K562 (cell line): Measurements from ENCODE around the gene NLE1. TPM values are rescaled to one million over a fixed set of nuclear protein-coding genes. Genes with fewer than 3 reads are reported as not detected.
A peak's percentile ranks its signal among the peaks of the same experiment; 100 is the strongest.

Experiments
- EGR1 ChIP-seq: fragments of 450-650 bp; conservative IDR thresholded peaks from 2 replicates; pipeline ENCODE4 v1.6.1; 2017; ENCODE audit warnings: mild to moderate bottlenecking
- FOXM1 ChIP-seq, 2 experiments: fragments of 450-650 bp in 1 of 2; sonication (generic) in 1 of 2; formaldehyde crosslinking in 1 of 2; IDR thresholded peaks; 2 replicates each; pipeline versions ENCODE4 v1.6.1 to v1.9.0; 2017 to 2022; ENCODE audit warnings: low read depth in 2 of 2, mild to moderate bottlenecking in 2 of 2, missing genetic modification reagents in 1 of 2, moderate library complexity in 1 of 2
- MBD2 ChIP-seq: sonication (generic); IDR thresholded peaks from 2 replicates; pipeline ENCODE4 v1.6.1; 2016; ENCODE audit warnings: low read depth, borderline replicate concordance
- MTF1 ChIP-seq: fragments of 250-450 bp; sonication (Bioruptor Pico); IDR thresholded peaks from 2 replicates; pipeline ENCODE4 v1.9.0; 2021; ENCODE audit warnings: moderate library complexity, mild to moderate bottlenecking, inconsistent platforms, borderline replicate concordance
- NUFIP1 ChIP-seq: fragments of 450-650 bp; IDR thresholded peaks from 2 replicates; pipeline ENCODE4 v1.6.1; 2018; ENCODE audit not compliant: partially characterized antibody
- SIN3A ChIP-seq, 2 experiments: fragments of 150-350 bp in 1 of 2; IDR thresholded peaks; 2 replicates each; pipeline ENCODE4 v1.6.1; 2011 to 2016; ENCODE audit warnings: borderline replicate concordance in 2 of 2, low read depth in 2 of 2, low read length in 2 of 2, mild to moderate bottlenecking in 2 of 2, moderate library complexity in 2 of 2; ENCODE audit not compliant: control insufficient read depth in 1 of 2
- WHSC1 ChIP-seq: IDR thresholded peaks from one replicate; pipeline ENCODE4 v1.6.1; 2012; ENCODE audit warnings: low read length, control low read depth, inconsistent platforms
- ZBTB8A ChIP-seq: fragments of 450-650 bp; IDR thresholded peaks from 2 replicates; pipeline ENCODE4 v1.6.1; 2018; ENCODE audit warnings: mild to moderate bottlenecking, moderate library complexity; ENCODE audit not compliant: partially characterized antibody
- ZFP1 ChIP-seq: fragments of 450-650 bp; formaldehyde crosslinking; IDR thresholded peaks from 2 replicates; pipeline ENCODE4 v1.4.0; 2020; ENCODE audit warnings: mild to moderate bottlenecking, mixed read lengths
- ZNF239 ChIP-seq: fragments of 250-450 bp; sonication (Bioruptor Pico); IDR thresholded peaks from 2 replicates; pipeline ENCODE4 v1.4.0; 2020; ENCODE audit warnings: mild to moderate bottlenecking
- ZNF431 ChIP-seq: sonication (generic); formaldehyde crosslinking; IDR thresholded peaks from 2 replicates; pipeline ENCODE4 v1.8.0; 2022; ENCODE audit warnings: mild to moderate bottlenecking, missing genetic modification reagents
- ZNF584 ChIP-seq: fragments of 200-800 bp; sonication (Bioruptor generic); IDR thresholded peaks from 2 replicates; pipeline ENCODE4 v1.6.1; 2016; ENCODE audit warnings: low read depth, mild to moderate bottlenecking, missing genetic modification characterization, missing compliant biosample characterization
- ZNF785 ChIP-seq: fragments of 250-450 bp; sonication (Bioruptor Pico); IDR thresholded peaks from 2 replicates; pipeline ENCODE4 v1.4.0; 2020; ENCODE audit warnings: mild to moderate bottlenecking
- ZNF830 ChIP-seq: fragments of 250-450 bp; sonication (Bioruptor Pico); IDR thresholded peaks from 2 replicates; pipeline ENCODE4 v1.5.0; 2021; ENCODE audit warnings: mild to moderate bottlenecking
- polyA plus RNA-seq, 8 experiments: library from polyadenylated mRNA; depleted of rRNA in 4 of 8; stranded (reverse) in 5 of 8; unstranded in 3 of 8; fragments of >200 nt; fragmentation: Nextera tagmentation in 2 of 8; fragmentation: Illumina TruSeq in 1 of 8; extraction: Ambion mirVana in 2 of 8; extraction: Trizol in 1 of 8; gene quantifications; 2 replicates each; pipeline versions ENCODE4 v1.2.1 to v1.2.3, GENCODE V29; 2011 to 2014; ENCODE audit warnings: inconsistent platforms in 1 of 8, missing spikeins in 1 of 8
- total RNA-seq, 7 experiments: library from RNA; depleted of rRNA in 6 of 7; stranded (reverse); fragments of >200 nt in 6 of 7; fragmentation: Illumina TruSeq in 2 of 7; extraction: Trizol in 2 of 7; gene quantifications; 2 replicates each; pipeline versions ENCODE4 v1.2.1 to v1.2.3, GENCODE V29; 2011 to 2021; ENCODE audit warnings: low replicate concordance in 1 of 7
- TF ChIP-seq, protein P1 (sequence below), 2 experiments: fragments of 200-800 bp in 1 of 2; sonication (Bioruptor generic) in 1 of 2; sonication (generic) in 1 of 2; formaldehyde crosslinking in 1 of 2; IDR thresholded peaks in 1 of 2; conservative IDR thresholded peaks in 1 of 2; 2 replicates each; pipeline versions ENCODE4 v1.5.0 to v1.6.1; 2016 to 2020; ENCODE audit warnings: missing compliant biosample characterization in 1 of 2, missing genetic modification characterization in 1 of 2, missing genetic modification reagents in 1 of 2
- TF ChIP-seq, protein P2 (sequence below): fragments of 200-400 bp; formaldehyde crosslinking; IDR thresholded peaks from 2 replicates; pipeline ENCODE4 v1.6.1; 2017; ENCODE audit warnings: mild to moderate bottlenecking, low read depth, low read length, moderate library complexity
- TF ChIP-seq, protein P3 (sequence below): sonication (generic); formaldehyde crosslinking; IDR thresholded peaks from 2 replicates; pipeline ENCODE4 v1.8.0; 2022; ENCODE audit warnings: missing genetic modification reagents, mild to moderate bottlenecking, borderline replicate concordance
- TF ChIP-seq, protein P4 (sequence below): fragments of 450-650 bp; IDR thresholded peaks from 2 replicates; pipeline ENCODE4 v1.6.1; 2016; ENCODE audit warnings: mild to moderate bottlenecking
- TF ChIP-seq, protein P5 (sequence below): fragments of 250-450 bp; sonication (Bioruptor Pico); IDR thresholded peaks from 2 replicates; pipeline ENCODE4 v1.5.0; 2021

The NLE1 gene
- total and polyA plus RNA-seq, 9 of the 15 experiments (the other 6 are each of a cell fraction or from before 2014, with no cell fraction given), result 3.8 to 69.0 (median 29.4) TPM

DNA sequence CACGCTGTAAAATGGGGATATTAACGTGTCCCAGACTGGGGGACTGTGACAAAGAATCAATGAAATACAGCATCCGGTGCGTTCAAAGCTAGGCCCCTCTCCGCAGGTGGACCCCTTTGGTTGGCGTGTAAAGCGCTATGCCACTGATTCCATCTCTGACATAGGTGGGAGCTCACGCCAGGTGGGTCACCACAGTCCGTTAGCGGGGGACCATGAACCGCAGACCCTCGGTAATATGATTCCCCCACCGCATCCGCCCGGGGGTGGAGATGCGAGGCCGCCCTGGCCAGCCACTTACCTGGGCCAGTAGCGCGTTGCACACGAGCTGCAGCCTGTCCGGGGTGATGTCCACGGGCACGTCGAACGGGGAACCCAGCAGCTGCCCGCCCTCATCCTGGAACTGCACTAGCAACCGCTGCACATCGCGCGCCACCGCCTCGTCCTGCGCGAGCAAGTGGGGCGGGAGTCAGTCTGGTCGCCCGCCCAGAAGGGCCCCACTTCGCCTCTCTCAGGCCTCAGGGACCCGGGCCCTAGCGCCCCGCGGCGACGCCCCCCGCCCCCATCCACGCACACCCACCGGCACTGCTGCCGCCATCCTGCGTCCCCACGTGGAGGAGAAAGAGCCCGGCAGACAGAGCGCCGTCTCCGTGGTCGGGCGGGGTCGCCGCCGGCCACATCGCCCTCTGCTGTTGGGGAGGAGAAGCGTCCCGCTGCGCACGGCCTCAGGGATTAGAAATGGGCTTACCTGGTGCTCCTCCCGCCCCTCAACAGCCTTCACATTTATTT lies at the start of gene NLE1 (continued):
- TF ChIP-seq ZNF584 (no peak), MBD2 (no peak), SIN3A (IDR thresholded peaks at IDR 0.05; ENCODE audit: borderline replicate concordance in 2 of 2, control insufficient read depth in 1 of 2, low read depth in 2 of 2, low read length in 2 of 2) (peak; percentile 97 to 100), ZBTB8A (no peak), WHSC1 (no peak), MTF1 (CRISPR knock-in tag) (no peak), ZNF239 (no peak), EGR1 (peak; percentile 75), FOXM1 (IDR thresholded peaks at IDR 0.05; ENCODE audit: low read depth) (no peak), FOXM1 (CRISPR knock-in tag; IDR thresholded peaks at IDR 0.05; ENCODE audit: low read depth) (0 out of 2 replicates have a peak, but pooled peaks have one; percentile 53), ZFP1 (CRISPR knock-in tag) (no peak), ZNF431 (CRISPR knock-in tag) (no peak), ZNF785 (no peak), ZNF830 (CRISPR knock-in tag) (no peak), NUFIP1 (no peak)
- TF ChIP-seq, protein P1, sequence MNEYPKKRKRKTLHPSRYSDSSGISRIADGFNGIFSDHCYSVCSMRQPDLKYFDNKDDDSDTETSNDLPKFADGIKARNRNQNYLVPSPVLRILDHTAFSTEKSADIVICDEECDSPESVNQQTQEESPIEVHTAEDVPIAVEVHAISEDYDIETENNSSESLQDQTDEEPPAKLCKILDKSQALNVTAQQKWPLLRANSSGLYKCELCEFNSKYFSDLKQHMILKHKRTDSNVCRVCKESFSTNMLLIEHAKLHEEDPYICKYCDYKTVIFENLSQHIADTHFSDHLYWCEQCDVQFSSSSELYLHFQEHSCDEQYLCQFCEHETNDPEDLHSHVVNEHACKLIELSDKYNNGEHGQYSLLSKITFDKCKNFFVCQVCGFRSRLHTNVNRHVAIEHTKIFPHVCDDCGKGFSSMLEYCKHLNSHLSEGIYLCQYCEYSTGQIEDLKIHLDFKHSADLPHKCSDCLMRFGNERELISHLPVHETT (CRISPR knock-in tag; conservative IDR thresholded peaks at IDR 0.05 in 1 of 2, IDR thresholded peaks at IDR 0.05 in 1 of 2), result no peak
- TF ChIP-seq, protein P2, sequence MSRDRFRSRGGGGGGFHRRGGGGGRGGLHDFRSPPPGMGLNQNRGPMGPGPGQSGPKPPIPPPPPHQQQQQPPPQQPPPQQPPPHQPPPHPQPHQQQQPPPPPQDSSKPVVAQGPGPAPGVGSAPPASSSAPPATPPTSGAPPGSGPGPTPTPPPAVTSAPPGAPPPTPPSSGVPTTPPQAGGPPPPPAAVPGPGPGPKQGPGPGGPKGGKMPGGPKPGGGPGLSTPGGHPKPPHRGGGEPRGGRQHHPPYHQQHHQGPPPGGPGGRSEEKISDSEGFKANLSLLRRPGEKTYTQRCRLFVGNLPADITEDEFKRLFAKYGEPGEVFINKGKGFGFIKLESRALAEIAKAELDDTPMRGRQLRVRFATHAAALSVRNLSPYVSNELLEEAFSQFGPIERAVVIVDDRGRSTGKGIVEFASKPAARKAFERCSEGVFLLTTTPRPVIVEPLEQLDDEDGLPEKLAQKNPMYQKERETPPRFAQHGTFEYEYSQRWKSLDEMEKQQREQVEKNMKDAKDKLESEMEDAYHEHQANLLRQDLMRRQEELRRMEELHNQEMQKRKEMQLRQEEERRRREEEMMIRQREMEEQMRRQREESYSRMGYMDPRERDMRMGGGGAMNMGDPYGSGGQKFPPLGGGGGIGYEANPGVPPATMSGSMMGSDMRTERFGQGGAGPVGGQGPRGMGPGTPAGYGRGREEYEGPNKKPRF, result no peak
- TF ChIP-seq, protein P3, sequence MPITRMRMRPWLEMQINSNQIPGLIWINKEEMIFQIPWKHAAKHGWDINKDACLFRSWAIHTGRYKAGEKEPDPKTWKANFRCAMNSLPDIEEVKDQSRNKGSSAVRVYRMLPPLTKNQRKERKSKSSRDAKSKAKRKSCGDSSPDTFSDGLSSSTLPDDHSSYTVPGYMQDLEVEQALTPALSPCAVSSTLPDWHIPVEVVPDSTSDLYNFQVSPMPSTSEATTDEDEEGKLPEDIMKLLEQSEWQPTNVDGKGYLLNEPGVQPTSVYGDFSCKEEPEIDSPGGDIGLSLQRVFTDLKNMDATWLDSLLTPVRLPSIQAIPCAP (CRISPR knock-in tag), result peak; percentile 66; the same call in 1 of the 2 replicates
- TF ChIP-seq, protein P4, sequence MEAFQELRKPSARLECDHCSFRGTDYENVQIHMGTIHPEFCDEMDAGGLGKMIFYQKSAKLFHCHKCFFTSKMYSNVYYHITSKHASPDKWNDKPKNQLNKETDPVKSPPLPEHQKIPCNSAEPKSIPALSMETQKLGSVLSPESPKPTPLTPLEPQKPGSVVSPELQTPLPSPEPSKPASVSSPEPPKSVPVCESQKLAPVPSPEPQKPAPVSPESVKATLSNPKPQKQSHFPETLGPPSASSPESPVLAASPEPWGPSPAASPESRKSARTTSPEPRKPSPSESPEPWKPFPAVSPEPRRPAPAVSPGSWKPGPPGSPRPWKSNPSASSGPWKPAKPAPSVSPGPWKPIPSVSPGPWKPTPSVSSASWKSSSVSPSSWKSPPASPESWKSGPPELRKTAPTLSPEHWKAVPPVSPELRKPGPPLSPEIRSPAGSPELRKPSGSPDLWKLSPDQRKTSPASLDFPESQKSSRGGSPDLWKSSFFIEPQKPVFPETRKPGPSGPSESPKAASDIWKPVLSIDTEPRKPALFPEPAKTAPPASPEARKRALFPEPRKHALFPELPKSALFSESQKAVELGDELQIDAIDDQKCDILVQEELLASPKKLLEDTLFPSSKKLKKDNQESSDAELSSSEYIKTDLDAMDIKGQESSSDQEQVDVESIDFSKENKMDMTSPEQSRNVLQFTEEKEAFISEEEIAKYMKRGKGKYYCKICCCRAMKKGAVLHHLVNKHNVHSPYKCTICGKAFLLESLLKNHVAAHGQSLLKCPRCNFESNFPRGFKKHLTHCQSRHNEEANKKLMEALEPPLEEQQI, result 0 out of 2 replicates have a peak, but pooled peaks have one; percentile 55
- TF ChIP-seq, protein P5, sequence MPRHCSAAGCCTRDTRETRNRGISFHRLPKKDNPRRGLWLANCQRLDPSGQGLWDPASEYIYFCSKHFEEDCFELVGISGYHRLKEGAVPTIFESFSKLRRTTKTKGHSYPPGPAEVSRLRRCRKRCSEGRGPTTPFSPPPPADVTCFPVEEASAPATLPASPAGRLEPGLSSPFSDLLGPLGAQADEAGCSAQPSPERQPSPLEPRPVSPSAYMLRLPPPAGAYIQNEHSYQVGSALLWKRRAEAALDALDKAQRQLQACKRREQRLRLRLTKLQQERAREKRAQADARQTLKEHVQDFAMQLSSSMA (CRISPR knock-in tag), result peak; percentile 16; the same call in 1 of the 2 replicates
